ENCODE data around the gene TFEC. TPM values are rescaled to one million over a fixed set of nuclear protein-coding genes. Genes with fewer than 3 reads are reported as not detected.

TFEC gene
- total and polyA plus RNA-seq, 2 experiments from 2014 or later = 13.4 to 34.8 TPM

- Histone ChIP-seq H3K4me1 (ENCODE audit: insufficient read depth) (peaks cover 1% of the 10 kb centered on the region), H2AFZ (no peak overlapping the region), H3K36me3 (replicated peaks; ENCODE audit: insufficient read depth, low read depth) (no peaks in the 10 kb centered on the region), H3K9me3 (ENCODE audit: low read depth) (no peaks in the 10 kb centered on the region), H3K27me3 (no peaks in the 10 kb centered on the region), H3K4me2 (no peak overlapping the region), H3K9me2 (replicated peaks; ENCODE audit: insufficient read depth) (no peaks in the 10 kb centered on the region), H3K27ac (no peak overlapping the region), H3K4me3 (no peak overlapping the region), H3K79me2 (no peaks in the 10 kb centered on the region), H4K20me1 (ENCODE audit: insufficient read depth, poor library complexity, severe bottlenecking) (no peaks in the 10 kb centered on the region)
- TF ChIP-seq CTCF (IDR thresholded peaks at IDR 0.05; ENCODE audit: poor library complexity) (no peak), EZH2 (IDR thresholded peaks at IDR 0.05; ENCODE audit: borderline replicate concordance) (no peak), EZH2phosphoT487 (IDR thresholded peaks at IDR 0.05; ENCODE audit: low read depth, severe bottlenecking, unreplicated experiment) (no peak)
- DNase-seq (ENCODE audit: low spot score) = no peak
Measured at GRCh38 chr7:115980159-115980558, 50.4 kb downstream of the TFEC start.

GRCh38 chr7:115976651-115977050 lies 53.9 kb downstream of the TFEC start:
- Histone ChIP-seq H4K20me1 (ENCODE audit: insufficient read depth, poor library complexity, severe bottlenecking) (no peaks in the 10 kb centered on the region), H3K27me3 (no peaks in the 10 kb centered on the region), H2AFZ (no peak overlapping the region), H3K27ac (no peak overlapping the region), H3K36me3 (replicated peaks; ENCODE audit: insufficient read depth, low read depth) (no peaks in the 10 kb centered on the region), H3K9me2 (replicated peaks; ENCODE audit: insufficient read depth) (no peaks in the 10 kb centered on the region), H3K4me3 (no peak overlapping the region), H3K4me2 (no peak overlapping the region), H3K9me3 (ENCODE audit: low read depth) (no peaks in the 10 kb centered on the region), H3K4me1 (ENCODE audit: insufficient read depth) (peaks cover 4% of the 10 kb centered on the region), H3K79me2 (no peaks in the 10 kb centered on the region)
- DNase-seq (ENCODE audit: low spot score) = no peak
- no peak for TF ChIP-seq EZH2phosphoT487 (IDR thresholded peaks at IDR 0.05; ENCODE audit: low read depth, severe bottlenecking, unreplicated experiment)
- TF ChIP-seq EZH2 (IDR thresholded peaks at IDR 0.05; ENCODE audit: borderline replicate concordance) = no peak
- TF ChIP-seq CTCF (IDR thresholded peaks at IDR 0.05; ENCODE audit: poor library complexity) = no peak
- WGBS (ENCODE audit: low lambda C conversion rate, missing lambda C conversion rate) = 71% methylated on average over 3 of the region's 3 CpGs

GRCh38 chr7:115975766-115976165 lies 54.8 kb downstream of the TFEC start:
- DNase-seq (ENCODE audit: low spot score) = no peak
- TF ChIP-seq CTCF (IDR thresholded peaks at IDR 0.05; ENCODE audit: poor library complexity) (no peak), EZH2phosphoT487 (IDR thresholded peaks at IDR 0.05; ENCODE audit: low read depth, severe bottlenecking, unreplicated experiment) (no peak), EZH2 (IDR thresholded peaks at IDR 0.05; ENCODE audit: borderline replicate concordance) (no peak)
- Histone ChIP-seq H3K9me3 (ENCODE audit: low read depth) (no peaks in the 10 kb centered on the region), H2AFZ (no peak overlapping the region), H3K9me2 (replicated peaks; ENCODE audit: insufficient read depth) (no peaks in the 10 kb centered on the region), H3K4me3 (no peak overlapping the region), H3K36me3 (replicated peaks; ENCODE audit: insufficient read depth, low read depth) (no peaks in the 10 kb centered on the region), H3K4me1 (ENCODE audit: insufficient read depth) (peaks cover 4% of the 10 kb centered on the region), H3K27ac (no peak overlapping the region), H4K20me1 (ENCODE audit: insufficient read depth, poor library complexity, severe bottlenecking) (no peaks in the 10 kb centered on the region), H3K4me2 (no peak overlapping the region), H3K27me3 (no peaks in the 10 kb centered on the region), H3K79me2 (no peaks in the 10 kb centered on the region)
- WGBS (ENCODE audit: low lambda C conversion rate, missing lambda C conversion rate) = 84% methylated on average over 5 of the region's 5 CpGs

GRCh38 chr7:115973406-115973805 lies 57.2 kb downstream of the TFEC start:
- WGBS (ENCODE audit: low lambda C conversion rate, missing lambda C conversion rate) = 79% methylated on average over 3 of the region's 3 CpGs
- Histone ChIP-seq H3K9me3 (ENCODE audit: low read depth) (no peaks in the 10 kb centered on the region), H3K4me1 (ENCODE audit: insufficient read depth) (peaks cover 4% of the 10 kb centered on the region), H3K9me2 (replicated peaks; ENCODE audit: insufficient read depth) (no peaks in the 10 kb centered on the region), H3K4me3 (no peak overlapping the region), H3K27me3 (no peaks in the 10 kb centered on the region), H3K36me3 (replicated peaks; ENCODE audit: insufficient read depth, low read depth) (no peaks in the 10 kb centered on the region), H3K79me2 (no peaks in the 10 kb centered on the region), H3K4me2 (peak overlapping the region; percentile 5), H4K20me1 (ENCODE audit: insufficient read depth, poor library complexity, severe bottlenecking) (no peaks in the 10 kb centered on the region), H3K27ac (peak overlapping the region; percentile 0), H2AFZ (no peak overlapping the region)
- no peak for TF ChIP-seq CTCF (IDR thresholded peaks at IDR 0.05; ENCODE audit: poor library complexity)
- no peak for TF ChIP-seq EZH2phosphoT487 (IDR thresholded peaks at IDR 0.05; ENCODE audit: low read depth, severe bottlenecking, unreplicated experiment)
- TF ChIP-seq EZH2 (IDR thresholded peaks at IDR 0.05; ENCODE audit: borderline replicate concordance) = no peak
- no peak for DNase-seq (ENCODE audit: low spot score)

All from hepatocyte (in vitro differentiated cells).